HUES48 (cell line): ENCODE results near the gene RGS6.

Experiments
- H3K27ac ChIP-seq: one replicate; pipeline ENCODE4 v1.7.0; 2013; ENCODE audit warnings: low read depth, low read length, inconsistent platforms
- H3K27me3 ChIP-seq: 2 replicates; pipeline ENCODE4 v1.6.1; 2013; ENCODE audit warnings: mild to moderate bottlenecking, low read length; ENCODE audit not compliant: control insufficient read depth, insufficient read depth
- H3K36me3 ChIP-seq: 2 replicates; pipeline ENCODE4 v1.6.1; 2013; ENCODE audit warnings: low read length; ENCODE audit not compliant: control insufficient read depth, insufficient read depth
- H3K4me1 ChIP-seq: 2 replicates; pipeline ENCODE4 v1.6.1; 2013; ENCODE audit warnings: mild to moderate bottlenecking, low read length; ENCODE audit not compliant: control insufficient read depth, insufficient read depth
- H3K4me3 ChIP-seq: 2 replicates; pipeline ENCODE4 v1.5.1; 2013; ENCODE audit warnings: mild to moderate bottlenecking, low read depth, low read length
- H3K9ac ChIP-seq: 2 replicates; pipeline ENCODE4 v1.6.1; 2013; ENCODE audit warnings: mild to moderate bottlenecking, low read depth, low read length, moderate library complexity
- H3K9me3 ChIP-seq: 2 replicates; pipeline ENCODE4 v1.6.1; 2013; ENCODE audit warnings: low read length; ENCODE audit not compliant: control insufficient read depth, insufficient read depth

Gene RGS6

GRCh38 chr14:72270749-72271148, 338.5 kb downstream of the RGS6 start:
- Histone ChIP-seq H3K4me1 (no peaks in the 10 kb centered on the region), H3K36me3 (no peaks in the 10 kb centered on the region), H3K4me3 (no peak overlapping the region), H3K27ac (no peak overlapping the region), H3K9ac (no peak overlapping the region), H3K9me3 (no peaks in the 10 kb centered on the region), H3K27me3 (no peaks in the 10 kb centered on the region)

DNA sequence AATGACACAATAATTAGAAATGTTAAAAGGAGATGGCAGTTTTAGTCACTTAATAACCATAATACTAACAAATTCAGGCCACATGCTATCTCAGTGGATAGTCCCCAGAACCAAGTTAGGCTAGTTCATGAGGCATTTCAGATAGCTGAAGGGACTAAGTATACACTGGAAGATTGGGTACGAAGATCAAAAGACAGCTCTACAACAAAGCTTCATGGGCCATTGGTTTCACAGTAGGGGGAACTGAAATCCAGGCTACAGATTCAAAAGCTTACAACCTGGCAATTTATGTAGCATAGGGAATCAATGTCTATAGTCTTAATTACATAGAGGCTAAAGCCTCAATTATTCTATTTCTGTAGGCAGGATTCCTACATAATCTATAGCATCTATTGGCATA, 343.0 kb downstream of the RGS6 start:
- Histone ChIP-seq H3K36me3 (no peaks in the 10 kb centered on the region), H3K27ac (no peak overlapping the region), H3K9me3 (no peaks in the 10 kb centered on the region), H3K4me1 (no peaks in the 10 kb centered on the region), H3K9ac (no peak overlapping the region), H3K27me3 (no peaks in the 10 kb centered on the region), H3K4me3 (no peak overlapping the region)

GRCh38 chr14:72278316-72278715, 346.1 kb downstream of the RGS6 start:
- H3K27ac ChIP-seq, result no peak overlapping the region
- H3K4me1 ChIP-seq, result no peaks in the 10 kb centered on the region
- H3K4me3 ChIP-seq, result no peak overlapping the region
- H3K9ac ChIP-seq, result no peak overlapping the region
- H3K27me3 ChIP-seq, result no peaks in the 10 kb centered on the region
- H3K9me3 ChIP-seq, result peaks cover 11% of the 10 kb centered on the region
- H3K36me3 ChIP-seq, result no peaks in the 10 kb centered on the region

GRCh38 chr14:72284176-72284575, 351.9 kb downstream of the RGS6 start:
- Histone ChIP-seq H3K9me3 (peaks cover 32% of the 10 kb centered on the region), H3K4me3 (no peak overlapping the region), H3K4me1 (no peaks in the 10 kb centered on the region), H3K27me3 (no peaks in the 10 kb centered on the region), H3K9ac (no peak overlapping the region), H3K36me3 (no peaks in the 10 kb centered on the region), H3K27ac (no peak overlapping the region)

DNA sequence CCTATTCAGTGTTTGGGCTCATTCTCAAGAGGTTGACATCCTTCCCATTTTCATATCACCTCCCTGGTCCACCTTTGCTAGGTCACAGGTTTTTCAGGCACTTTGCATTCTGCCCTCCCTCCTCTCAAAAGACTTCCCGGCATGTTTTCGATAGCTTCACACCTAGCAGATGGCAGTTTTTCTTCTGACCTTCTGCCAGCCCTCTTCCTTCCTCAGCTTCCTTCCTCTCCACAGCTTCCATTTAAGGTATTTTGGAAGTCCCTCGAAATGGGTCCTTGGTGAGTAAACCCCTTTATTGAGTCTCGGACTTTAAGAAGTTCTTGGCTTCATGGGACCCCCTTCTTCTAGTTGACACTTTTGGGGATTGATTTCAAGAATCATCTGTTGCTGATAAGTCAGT, 358.0 kb downstream of the RGS6 start:
- Histone ChIP-seq H3K4me1 (no peaks in the 10 kb centered on the region), H3K4me3 (no peak overlapping the region), H3K9me3 (peaks cover 9% of the 10 kb centered on the region), H3K9ac (no peak overlapping the region), H3K36me3 (no peaks in the 10 kb centered on the region), H3K27ac (no peak overlapping the region), H3K27me3 (no peaks in the 10 kb centered on the region)

- Histone ChIP-seq H3K4me3 (no peak overlapping the region), H3K4me1 (no peaks in the 10 kb centered on the region), H3K27me3 (no peaks in the 10 kb centered on the region), H3K27ac (no peak overlapping the region), H3K9ac (no peak overlapping the region), H3K9me3 (0 out of 2 replicates have a peak, but pooled peaks cover 3% of the 10 kb centered on the region), H3K36me3 (no peaks in the 10 kb centered on the region)
Measured at GRCh38 chr14:72291908-72292688, 359.9 kb downstream of the RGS6 start.

DNA sequence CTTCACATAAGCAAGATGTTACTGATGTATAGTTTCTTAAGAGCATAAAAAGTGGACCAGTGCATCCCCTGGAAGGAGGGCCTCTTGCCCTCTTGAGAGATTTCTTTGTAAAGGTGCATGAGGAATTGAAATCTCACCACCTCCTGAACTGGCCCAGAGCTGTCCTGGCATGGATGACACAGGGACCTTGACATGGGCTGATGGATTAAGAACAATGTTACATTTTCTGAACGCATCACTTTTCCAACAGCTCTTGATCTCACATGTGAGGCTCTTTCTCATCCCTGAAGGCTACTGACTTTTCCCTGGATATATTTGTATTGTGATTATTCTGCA, 360.4 kb downstream of the RGS6 start:
- H3K9ac ChIP-seq, result no peak overlapping the region
- H3K27ac ChIP-seq, result no peak overlapping the region
- H3K4me1 ChIP-seq, result no peaks in the 10 kb centered on the region
- H3K36me3 ChIP-seq, result no peaks in the 10 kb centered on the region
- H3K9me3 ChIP-seq, result 0 out of 2 replicates have a peak, but pooled peaks cover 3% of the 10 kb centered on the region
- H3K27me3 ChIP-seq, result no peaks in the 10 kb centered on the region
- no peak overlapping the region for H3K4me3 ChIP-seq

- no peaks in the 10 kb centered on the region; the same call in 1 of the 2 replicates for H3K9me3 ChIP-seq
- H3K36me3 ChIP-seq, result no peaks in the 10 kb centered on the region
- H3K27me3 ChIP-seq, result no peaks in the 10 kb centered on the region
- H3K27ac ChIP-seq, result no peak overlapping the region
- H3K4me1 ChIP-seq, result no peaks in the 10 kb centered on the region
- H3K9ac ChIP-seq, result no peak overlapping the region
- H3K4me3 ChIP-seq, result no peak overlapping the region
Measured at GRCh38 chr14:72301352-72301751, 369.1 kb downstream of the RGS6 start.

GRCh38 chr14:72303930-72304329, 371.7 kb downstream of the RGS6 start:
- no peaks in the 10 kb centered on the region for H3K27me3 ChIP-seq

DNA sequence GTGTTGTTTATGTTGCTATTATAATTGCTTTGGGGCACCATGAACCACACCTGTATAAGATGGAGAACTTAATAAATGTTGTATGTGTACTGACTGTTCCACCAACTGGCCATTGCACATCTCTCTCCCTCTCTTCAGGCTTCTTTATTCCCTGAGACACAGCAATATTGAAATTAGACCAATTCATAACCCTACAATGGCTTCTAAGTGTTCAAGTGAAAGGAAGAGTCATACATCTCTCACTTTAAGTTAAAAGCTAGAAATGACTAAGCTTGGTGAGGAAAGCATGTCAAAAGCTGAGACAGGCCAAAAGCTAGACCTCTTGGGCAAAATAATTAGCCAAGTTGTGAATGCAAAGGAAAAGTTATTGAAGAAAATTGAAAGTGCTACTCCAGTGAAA, 373.3 kb downstream of the RGS6 start:
- H3K27ac ChIP-seq, result no peak overlapping the region
- H3K4me1 ChIP-seq, result 0 out of 2 replicates have a peak, but pooled peaks cover under 1% of the 10 kb centered on the region
- H3K9me3 ChIP-seq, result no peaks in the 10 kb centered on the region; the same call in 1 of the 2 replicates
- H3K27me3 ChIP-seq, result no peaks in the 10 kb centered on the region
- no peaks in the 10 kb centered on the region for H3K36me3 ChIP-seq
- H3K4me3 ChIP-seq, result no peak overlapping the region
- H3K9ac ChIP-seq, result no peak overlapping the region

More at GRCh38 chr14:72303930-72304329, 371.7 kb downstream of the RGS6 start:
- Histone ChIP-seq H3K4me3 (no peak overlapping the region), H3K9me3 (no peaks in the 10 kb centered on the region; the same call in 1 of the 2 replicates), H3K4me1 (no peaks in the 10 kb centered on the region), H3K27ac (no peak overlapping the region), H3K36me3 (no peaks in the 10 kb centered on the region), H3K9ac (no peak overlapping the region)

DNA sequence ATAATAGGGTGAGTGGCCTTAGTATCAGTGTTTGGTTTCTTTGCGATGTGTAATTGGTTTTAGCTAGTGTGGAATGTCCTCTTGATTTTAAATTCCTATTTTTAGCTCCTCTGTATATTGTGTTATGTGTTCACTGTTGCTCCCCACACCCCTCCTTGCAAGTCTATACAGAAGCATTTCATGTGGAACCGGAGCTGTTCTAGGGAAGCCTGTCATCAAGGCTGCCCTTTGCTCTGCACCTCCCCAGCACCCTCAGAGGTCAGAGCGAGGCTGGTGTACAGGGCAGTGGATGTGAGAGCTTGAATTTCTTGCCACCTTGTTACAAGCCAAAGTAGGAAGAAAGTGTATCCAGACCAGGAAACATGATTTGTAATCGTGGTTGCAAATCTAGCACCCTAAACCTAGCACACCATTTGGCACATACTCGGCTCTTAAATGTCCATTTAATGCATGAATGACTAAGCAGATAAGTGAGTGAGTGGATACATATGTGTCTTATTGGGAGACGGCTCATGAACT, 376.8 kb downstream of the RGS6 start:
- no peak overlapping the region for H3K27ac ChIP-seq
- H3K27me3 ChIP-seq, result no peaks in the 10 kb centered on the region
- H3K36me3 ChIP-seq, result no peaks in the 10 kb centered on the region
- H3K9ac ChIP-seq, result no peak overlapping the region
- no peaks in the 10 kb centered on the region; the same call in 1 of the 2 replicates for H3K9me3 ChIP-seq
- H3K4me3 ChIP-seq, result no peak overlapping the region
- H3K4me1 ChIP-seq, result 0 out of 2 replicates have a peak, but pooled peaks cover 6% of the 10 kb centered on the region
